H1 (cell line): ENCODE data around the gene USP24. TPM values are rescaled to one million over a fixed set of nuclear protein-coding genes. Genes with fewer than 3 reads are reported as not detected.

Experiments used
- CTCF ChIA-PET: fragments of 300-600 bp; sonication (Branson Sonifier 250); formaldehyde crosslinking; loops from one replicate; lab custom pipeline; 2021; ENCODE audit not compliant: partially characterized antibody; lab: Charles Lee
- POLR2A ChIA-PET: fragments of 300-600 bp; sonication (Branson Sonifier 250); formaldehyde crosslinking; loops from one replicate; lab custom pipeline; 2021; ENCODE audit warnings: inconsistent platforms; ENCODE audit not compliant: partially characterized antibody; lab: Charles Lee
- DNase-seq, 2 experiments: peaks; one replicate each; pipeline versions ENCODE4 v3.0.0 to v3.0.0-alpha.2; 2010 to 2022; ENCODE audit warnings: low spot score in 2 of 2, low read depth in 1 of 2, mixed read lengths in 1 of 2
- FAIRE-seq: peaks from 2 replicates; lab custom pipeline; 2011; peaks lifted over from hg19 to GRCh38; lab: Jason Lieb, UNC
- H2AFZ ChIP-seq: 2 replicates; pipeline ENCODE4 v1.8.1; 2012; ENCODE audit warnings: low read length, inconsistent platforms
- H2AK5ac ChIP-seq: 2 replicates; pipeline ENCODE4 v1.6.1; 2013; ENCODE audit warnings: low read depth, low read length
- H2BK120ac ChIP-seq: replicated peaks from 2 replicates; pipeline ENCODE3; 2013; ENCODE audit warnings: low read depth, low read length, inconsistent platforms
- H2BK12ac ChIP-seq: 2 replicates; pipeline ENCODE4 v1.6.1; 2013; ENCODE audit warnings: low read depth, low read length
- H2BK15ac ChIP-seq: 2 replicates; pipeline ENCODE4 v1.6.1; 2013; ENCODE audit warnings: low read length
- H2BK20ac ChIP-seq: 2 replicates; pipeline ENCODE4 v1.6.1; 2013; ENCODE audit warnings: low read length
- H2BK5ac ChIP-seq: 2 replicates; pipeline ENCODE4 v1.6.1; 2013; ENCODE audit warnings: low read depth, low read length
- H3K14ac ChIP-seq: 2 replicates; pipeline ENCODE4 v1.6.1; 2013; ENCODE audit warnings: inconsistent platforms; ENCODE audit not compliant: insufficient read length
- H3K18ac ChIP-seq: 2 replicates; pipeline ENCODE4 v1.6.1; 2013; ENCODE audit warnings: low read length; ENCODE audit errors: extremely low read depth
- H3K23ac ChIP-seq: 2 replicates; pipeline ENCODE4 v1.6.1; 2013; ENCODE audit warnings: inconsistent platforms; ENCODE audit not compliant: insufficient read length
- H3K23me2 ChIP-seq: 2 replicates; pipeline ENCODE4 v1.6.1; 2013; ENCODE audit warnings: low read depth, low read length
- H3K27ac ChIP-seq: 2 replicates; pipeline ENCODE4 v1.6.1; 2011; ENCODE audit warnings: low read depth, low read length, inconsistent platforms
- H3K27me3 ChIP-seq, 4 experiments: replicated peaks in 1 of 4; 1 replicate in 1 of 4; 2 replicates in 3 of 4; pipeline versions ENCODE4 v1.6.1 to v1.8.1; 2011 to 2013; ENCODE audit warnings: low read length in 3 of 4, mild to moderate bottlenecking in 3 of 4, inconsistent platforms in 2 of 4, mixed read lengths in 2 of 4, moderate library complexity in 1 of 4; ENCODE audit not compliant: control insufficient read depth in 3 of 4, insufficient read depth in 3 of 4; ENCODE audit errors: extremely low read depth in 1 of 4
- H3K36me3 ChIP-seq, 4 experiments: 2 replicates each; pipeline versions ENCODE4 v1.6.1 to v1.8.1; 2011 to 2013; ENCODE audit warnings: mild to moderate bottlenecking in 4 of 4, low read length in 3 of 4, moderate library complexity in 2 of 4, control low read depth in 1 of 4, inconsistent platforms in 1 of 4; ENCODE audit not compliant: insufficient read depth in 4 of 4, control insufficient read depth in 2 of 4
- H3K4ac ChIP-seq: replicated peaks from 2 replicates; pipeline ENCODE3; 2013; ENCODE audit warnings: low read length, low read depth, mixed read lengths, inconsistent platforms; ENCODE audit not compliant: insufficient read length
- H3K4me1 ChIP-seq, 4 experiments: replicated peaks in 1 of 4; 1 replicate in 1 of 4; 2 replicates in 3 of 4; pipeline versions ENCODE4 v1.6.1 to v1.8.1; 2011 to 2013; ENCODE audit warnings: low read length in 3 of 4, inconsistent platforms in 2 of 4, mixed read lengths in 1 of 4; ENCODE audit not compliant: insufficient read depth in 4 of 4, control insufficient read depth in 3 of 4
- H3K4me2 ChIP-seq, 2 experiments: 2 replicates each; pipeline versions ENCODE4 v1.6.1 to v1.8.1; 2011 to 2013; ENCODE audit warnings: low read depth in 2 of 2, low read length in 2 of 2, control low read depth in 1 of 2, inconsistent platforms in 1 of 2, mild to moderate bottlenecking in 1 of 2; ENCODE audit not compliant: insufficient read depth in 1 of 2
- H3K4me3 ChIP-seq, 4 experiments: fragments of 200-600, 300-600 bp in 1 of 4; sonication (generic), shearing (Covaris generic), sonication (Bioruptor Twin) in 1 of 4; 2 replicates each; pipeline versions ENCODE4 v1.5.1 to v1.8.1; 2011 to 2016; ENCODE audit warnings: low read length in 4 of 4, low read depth in 3 of 4, control low read depth in 2 of 4, inconsistent platforms in 2 of 4, mild to moderate bottlenecking in 2 of 4, mixed read lengths in 1 of 4, moderate library complexity in 1 of 4; ENCODE audit not compliant: insufficient read depth in 2 of 4; ENCODE audit errors: extremely low read depth in 1 of 4
- H3K56ac ChIP-seq: replicated peaks from 2 replicates; pipeline ENCODE3; 2013; ENCODE audit warnings: low read depth, mild to moderate bottlenecking, mixed read lengths, low read length, inconsistent platforms; ENCODE audit not compliant: insufficient read length
- H3K79me1 ChIP-seq: 2 replicates; pipeline ENCODE4 v1.6.1; 2013; ENCODE audit warnings: low read depth, low read length, control low read depth
- H3K79me2 ChIP-seq, 2 experiments: 2 replicates each; pipeline versions ENCODE4 v1.6.1 to v1.8.1; 2012 to 2013; ENCODE audit warnings: low read length in 2 of 2, mild to moderate bottlenecking in 2 of 2, inconsistent platforms in 1 of 2; ENCODE audit not compliant: insufficient read depth in 2 of 2, control insufficient read depth in 1 of 2
- H3K9ac ChIP-seq, 4 experiments: replicated peaks in 1 of 4; 1 replicate in 1 of 4; 2 replicates in 3 of 4; pipeline versions ENCODE4 v1.6.1 to v1.8.1; 2011 to 2013; ENCODE audit warnings: low read depth in 3 of 4, low read length in 3 of 4, control low read depth in 2 of 4, mild to moderate bottlenecking in 2 of 4, moderate library complexity in 2 of 4, inconsistent platforms in 1 of 4; ENCODE audit errors: extremely low read depth in 1 of 4
- H3K9me3 ChIP-seq, 2 experiments: 2 replicates each; pipeline versions ENCODE4 v1.6.1 to v1.8.1; 2012 to 2013; ENCODE audit warnings: mild to moderate bottlenecking in 2 of 2, moderate library complexity in 2 of 2, control low read depth in 1 of 2, inconsistent platforms in 1 of 2, low read depth in 1 of 2, low read length in 1 of 2, mixed read lengths in 1 of 2; ENCODE audit not compliant: insufficient read depth in 2 of 2
- H4K20me1 ChIP-seq, 2 experiments: replicated peaks in 1 of 2; 2 replicates each; pipeline versions ENCODE3 to v1.8.1; 2011 to 2013; ENCODE audit warnings: inconsistent platforms in 2 of 2, low read length in 2 of 2, mild to moderate bottlenecking in 1 of 2; ENCODE audit not compliant: insufficient read depth in 2 of 2, control insufficient read depth in 1 of 2
- H4K5ac ChIP-seq: 2 replicates; pipeline ENCODE4 v1.6.1; 2013; ENCODE audit warnings: low read length, low read depth, mixed read lengths, inconsistent platforms; ENCODE audit not compliant: insufficient read length
- H4K8ac ChIP-seq: 2 replicates; pipeline ENCODE4 v1.8.0; 2013; ENCODE audit warnings: mild to moderate bottlenecking, moderate library complexity, low read length, inconsistent platforms; ENCODE audit not compliant: insufficient read depth; ENCODE audit errors: extremely low read depth
- H4K91ac ChIP-seq: replicated peaks from 2 replicates; pipeline ENCODE3; 2013; ENCODE audit warnings: low read length, mixed read lengths, inconsistent platforms; ENCODE audit not compliant: insufficient read length
- ASH2L ChIP-seq: fragments of 200-600, 300-600 bp; sonication (generic); IDR thresholded peaks from one replicate; pipeline ENCODE4 v1.7.1; 2017; ENCODE audit warnings: low read length
- BACH1 ChIP-seq: IDR thresholded peaks from 2 replicates; pipeline ENCODE4 v1.6.1; 2012; ENCODE audit warnings: low read length, improper control_type of control experiment
- BCL11A ChIP-seq, 2 experiments: IDR thresholded peaks; one replicate each; pipeline ENCODE4 v1.6.1; 2011; ENCODE audit warnings: low read depth in 2 of 2, low read length in 2 of 2, mild to moderate bottlenecking in 2 of 2
- CEBPB ChIP-seq: IDR thresholded peaks from 2 replicates; pipeline ENCODE4 v1.6.1; 2012; ENCODE audit warnings: low read depth, low read length
- CHD1 ChIP-seq: IDR thresholded peaks from 2 replicates; pipeline ENCODE4 v1.6.1; 2012; ENCODE audit warnings: low read depth, low read length, improper control_type of control experiment
- CTBP2 ChIP-seq: IDR thresholded peaks from 2 replicates; pipeline ENCODE4 v1.7.0; 2011; ENCODE audit warnings: borderline replicate concordance, mild to moderate bottlenecking, moderate library complexity, mixed read lengths, low read length; ENCODE audit not compliant: insufficient read depth, insufficient read length
- GTF2F1 ChIP-seq: IDR thresholded peaks from 2 replicates; pipeline ENCODE4 v1.6.1; 2012; ENCODE audit warnings: low read depth, low read length, improper control_type of control experiment, borderline replicate concordance
- HDAC6 ChIP-seq: IDR thresholded peaks from one replicate; pipeline ENCODE4 v1.7.1; 2012; ENCODE audit warnings: low read depth, mild to moderate bottlenecking, inconsistent platforms, low read length, moderate library complexity
- SAP30 ChIP-seq: fragments of 300-600 bp; sonication (generic); IDR thresholded peaks from 2 replicates; pipeline ENCODE4 v1.7.1; 2012; ENCODE audit warnings: low read length, moderate library complexity, mild to moderate bottlenecking, inconsistent platforms; ENCODE audit not compliant: insufficient read depth, insufficient replicate concordance
- TCF12 ChIP-seq: IDR thresholded peaks from 2 replicates; pipeline ENCODE4 v1.6.1; 2011; ENCODE audit warnings: low read depth, mild to moderate bottlenecking, low read length
- USF2 ChIP-seq: IDR thresholded peaks from 2 replicates; pipeline ENCODE4 v1.6.1; 2011; ENCODE audit warnings: low read length, improper control_type of control experiment
- WGBS, 2 experiments: shearing (Covaris generic) in 1 of 2; methylation state at CpG; one replicate each; pipeline versions ENCODE4 v1.1.6 to v1.1.7; 2013 to 2015; ENCODE audit warnings: low lambda C conversion rate in 2 of 2, mixed read lengths in 2 of 2, inconsistent platforms in 1 of 2, low coverage in 1 of 2, missing lambda C conversion rate in 1 of 2; ENCODE audit not compliant: insufficient replicate concordance in 2 of 2, insufficient coverage in 1 of 2, insufficient read length in 1 of 2; ENCODE audit errors: extremely low coverage in 1 of 2, missing lambda C conversion rate in 1 of 2; 5-methylcytosine and 5-hydroxymethylcytosine counted together
- polyA plus RNA-seq, 7 experiments: library from polyadenylated mRNA; depleted of rRNA in 3 of 7; stranded (reverse) in 5 of 7; unstranded in 2 of 7; fragments of >200 nt in 5 of 7; fragments of 200-250 nt in 2 of 7; gene quantifications; 1 replicate in 5 of 7; 2 replicates in 1 of 7; 4 replicates in 1 of 7; pipeline versions ENCODE4 v1.2.1 to v1.2.3, GENCODE V29; 2011 to 2013; ENCODE audit warnings: missing spikeins in 2 of 7, mixed read lengths in 2 of 7
- total RNA-seq: library from RNA; stranded (reverse); fragmentation: NEBNext Ultra II Directional; extraction: Animal tissue kit (Norgen Biotek cat#: 25700); gene quantifications from 2 replicates; pipeline ENCODE4 v1.2.1, GENCODE V29; 2021

Gene USP24
- total and polyA plus RNA-seq, 2 of the 8 experiments (the other 6 are each of a cell fraction or from before 2014, with no cell fraction given), result 11.1 to 34.6 TPM

DNA sequence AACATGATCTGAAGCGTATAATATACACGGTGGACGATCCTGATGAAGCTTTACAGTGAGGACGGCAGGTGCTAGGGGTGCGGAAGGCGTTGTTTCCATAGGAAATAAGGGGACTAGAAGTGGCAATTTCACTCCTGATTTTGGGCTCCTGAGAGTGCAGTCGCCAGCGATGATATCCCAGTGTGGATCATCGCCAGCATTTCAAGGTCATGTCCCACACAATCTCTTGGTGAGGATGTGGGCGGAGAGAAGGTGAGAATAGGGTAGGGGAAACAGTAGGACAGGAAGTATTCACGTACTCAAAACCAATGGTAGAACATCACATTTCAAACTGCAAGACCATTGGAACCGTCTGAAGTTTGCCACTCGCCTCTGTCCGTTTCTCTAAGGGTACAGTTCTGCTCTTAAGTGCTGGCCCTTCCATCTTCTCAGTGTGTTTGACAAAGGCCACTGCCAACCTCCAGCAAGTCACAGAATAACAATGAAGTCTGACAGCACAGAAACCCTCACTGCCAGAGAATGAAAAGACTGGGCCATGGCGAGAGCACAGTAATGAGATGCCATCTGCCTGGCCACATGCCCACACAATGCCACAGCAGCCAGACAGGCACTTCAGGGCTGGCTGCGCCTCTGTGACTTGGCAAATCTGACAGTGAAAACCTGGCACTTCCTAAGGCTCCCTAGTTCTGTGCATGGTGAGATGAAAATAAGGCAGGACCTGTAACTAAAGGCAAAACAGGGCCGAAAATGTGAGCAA is 148.0 kb downstream of the USP24 start:
- Histone ChIP-seq H3K56ac (no peak overlapping the region), H4K91ac (no peak overlapping the region), H3K4me1 (no peaks in the 10 kb centered on the region), H2BK5ac (no peak overlapping the region; the same call in 1 of the 2 replicates), H3K79me2 (no peaks in the 10 kb centered on the region), H3K27me3 (no peaks in the 10 kb centered on the region), H3K9ac (no peak overlapping the region), H2BK12ac (no peak overlapping the region), H3K9me3 (no peaks in the 10 kb centered on the region), H2BK15ac (no peak overlapping the region), H3K4ac (no peak overlapping the region), H3K23ac (no peak overlapping the region), H3K4me2 (no peak overlapping the region), H4K8ac (no peak overlapping the region), H3K18ac (no peak overlapping the region), H3K36me3 (peaks cover 2 to 32% (median 27%) of the 10 kb centered on the region in 4 experiments; a peak in 7 of 8 replicates), H4K20me1 (peaks cover 1 to 10% of the 10 kb centered on the region in 2 experiments), H2BK20ac (no peak overlapping the region; the same call in 1 of the 2 replicates), H2BK120ac (no peak overlapping the region), H4K5ac (no peak overlapping the region), H2AK5ac (no peak overlapping the region), H3K23me2 (no peaks in the 10 kb centered on the region), H3K79me1 (no peaks in the 10 kb centered on the region; the same call in 1 of the 2 replicates), H3K27ac (no peak overlapping the region), H2AFZ (no peak overlapping the region), H3K4me3 (no peak overlapping the region), H3K14ac (no peak overlapping the region)
- WGBS, 2 experiments, result 90% methylated on average over 17 of the region's 17 CpGs; no CpG with 5 or more reads in 1 of the 2 experiments
- FAIRE-seq (no peak), DNase-seq (no peak)
- CTCF ChIA-PET, result interaction anchor here (1.4 to 2.3 kb wide), 3 partner anchors 45 to 122 kb away, joined by 4 to 7 read pairs (median 4); no protein-coding TSS in a partner anchor
- POLR2A ChIA-PET, result no interaction called here
- TF ChIP-seq BACH1, result no peak
- no peak for TF ChIP-seq SAP30
- no peak for TF ChIP-seq USF2
- no peak for TF ChIP-seq HDAC6
- TF ChIP-seq BCL11A (IDR thresholded peaks at IDR 0.05; ENCODE audit: low read depth in 2 of 2, low read length in 2 of 2), result no peak
- TF ChIP-seq GTF2F1, result no peak
- no peak for TF ChIP-seq ASH2L
- TF ChIP-seq CEBPB, result no peak
- TF ChIP-seq CHD1, result no peak
- TF ChIP-seq CTBP2, result no peak
- no peak for TF ChIP-seq TCF12
